Ureter (tissue), 1 donor: Measurements from ENCODE around the gene CWC22. TPM values are rescaled to one million over a fixed set of nuclear protein-coding genes. Genes with fewer than 3 reads are reported as not detected.
"Not testable (repeated sequence)": the region's sequence is repeated elsewhere in the genome, so short reads cannot be mapped to it uniquely, and the experiment has no call there.

Experiments used
- DNase-seq: peaks from one replicate; pipeline ENCODE4 v3.0.0-alpha.2; 2020; ENCODE audit warnings: low spot score
- total RNA-seq: library from RNA; stranded (reverse); gene quantifications from one replicate; pipeline ENCODE4 v1.2.4, GENCODE V29; 2023
- donor health status: DM: yes; HTN: yes; CAD: no.

The CWC22 gene
- total RNA-seq = 22.3 TPM

DNA sequence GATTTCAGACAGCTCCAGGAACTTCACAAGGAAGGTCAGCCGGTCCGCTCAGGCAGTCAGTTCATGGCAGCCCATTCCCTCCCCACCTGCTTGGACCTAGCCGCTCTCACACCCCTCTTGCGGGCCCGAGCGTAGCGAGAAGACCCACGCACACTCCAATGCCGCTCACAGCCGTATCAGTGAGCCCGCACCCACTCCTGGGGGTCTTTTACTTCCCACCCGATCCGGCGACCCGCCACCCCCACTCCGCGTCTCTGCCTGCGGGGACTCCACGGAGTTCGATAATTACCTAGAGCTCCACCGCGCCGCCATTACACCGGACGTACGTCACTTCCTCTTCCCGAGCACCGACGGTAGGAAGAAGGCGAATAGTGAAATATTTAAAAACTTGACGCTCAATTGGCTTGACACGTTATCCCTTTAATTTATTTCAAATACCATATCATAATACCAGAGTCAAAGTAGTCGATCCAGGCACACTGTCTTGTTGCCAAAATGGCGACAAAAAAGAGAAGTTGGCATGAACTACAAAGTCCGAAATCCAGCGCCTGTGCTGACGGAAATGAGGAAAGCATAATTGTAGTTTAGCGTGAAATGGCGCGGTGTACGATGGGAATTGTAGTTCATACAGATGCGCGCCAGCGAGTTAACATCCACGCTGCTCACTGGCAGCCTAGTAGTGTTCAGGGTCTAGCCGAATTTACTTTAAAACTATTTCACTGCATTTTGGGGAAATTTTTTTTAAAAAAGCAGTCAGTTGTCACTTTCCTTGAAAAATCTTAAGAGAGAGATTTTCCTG is at the start of gene CWC22:
CWC22 (minus strand) TSS at position 517 of the 799 bp plus-strand sequence. CDS start 13,956 bp downstream, outside the sequence.
- DNase-seq = peak; percentile 89

DNA sequence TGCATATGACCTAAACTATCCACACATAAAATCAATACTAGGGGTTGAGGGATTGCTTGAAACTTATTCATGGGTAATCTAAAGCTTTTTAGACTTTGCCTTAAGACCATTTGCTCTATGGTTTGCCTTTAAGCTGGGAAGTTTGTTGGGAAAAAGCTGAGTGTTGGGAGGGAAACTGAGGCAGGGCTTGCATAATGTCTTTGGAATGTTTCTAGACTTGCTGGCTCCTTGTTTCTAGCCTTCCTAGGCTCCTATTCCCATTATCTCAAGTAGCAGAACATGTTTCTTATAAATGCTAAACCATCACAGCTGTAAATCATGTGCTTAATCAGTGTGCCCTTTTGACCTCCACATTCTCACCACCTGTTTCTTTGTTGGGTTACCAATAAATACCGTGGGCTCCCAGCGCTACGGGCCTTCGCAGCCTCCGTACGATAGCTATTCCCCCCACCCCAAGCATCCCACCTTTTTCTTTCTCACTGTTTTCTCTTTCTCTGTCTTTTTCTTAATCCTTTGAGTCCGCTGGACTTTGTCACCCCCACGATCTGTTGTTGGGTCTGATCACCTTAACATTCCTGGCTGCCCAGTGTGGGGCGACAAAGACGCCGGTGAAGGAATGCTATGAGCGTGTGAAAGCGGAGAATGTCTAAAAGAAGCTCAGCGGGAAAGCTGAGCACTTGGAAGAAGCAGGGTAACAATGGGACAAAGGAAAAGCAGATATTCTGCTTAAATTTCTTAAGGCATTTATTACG is 49.4 kb upstream of the CWC22 start:
- no peak for DNase-seq

DNA sequence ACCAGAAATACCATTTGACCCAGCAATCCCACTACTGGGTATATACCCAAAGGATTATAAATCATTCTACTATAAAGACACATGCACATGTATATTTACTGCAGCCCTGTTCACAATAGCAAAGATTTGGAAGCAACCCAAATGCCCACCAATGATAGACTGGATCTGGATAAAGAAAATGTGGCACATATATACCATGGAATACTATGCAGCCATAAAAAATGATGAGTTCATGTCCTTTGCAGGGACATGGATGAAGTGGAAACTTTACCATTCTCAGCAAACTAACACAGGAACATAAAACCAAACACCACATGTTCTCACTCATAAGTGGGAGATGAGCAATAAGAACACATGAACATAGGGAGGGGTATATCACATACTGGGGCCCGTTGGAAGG is 47.5 kb upstream of the CWC22 start:
- not testable (repeated sequence) for DNase-seq

DNA sequence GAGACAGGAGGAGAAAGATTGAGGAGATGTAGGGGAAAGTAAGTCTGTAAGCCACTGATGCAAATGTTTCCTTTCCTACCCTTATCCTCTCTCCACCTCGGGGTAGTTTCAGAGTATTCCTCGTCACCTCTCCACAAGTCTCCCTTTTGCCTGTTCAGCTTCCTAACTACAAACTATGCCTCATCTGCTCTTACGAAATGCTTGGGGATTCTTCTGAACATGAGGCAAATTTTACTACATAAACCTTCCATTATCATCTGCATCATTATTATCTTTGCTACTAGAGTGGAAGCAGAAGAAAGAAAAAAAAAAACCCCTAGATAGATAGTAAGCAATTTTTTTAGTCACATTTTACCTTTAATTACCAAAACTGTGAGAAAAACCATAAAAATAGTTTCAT is 43.1 kb upstream of the CWC22 start:
- DNase-seq = no peak

DNA sequence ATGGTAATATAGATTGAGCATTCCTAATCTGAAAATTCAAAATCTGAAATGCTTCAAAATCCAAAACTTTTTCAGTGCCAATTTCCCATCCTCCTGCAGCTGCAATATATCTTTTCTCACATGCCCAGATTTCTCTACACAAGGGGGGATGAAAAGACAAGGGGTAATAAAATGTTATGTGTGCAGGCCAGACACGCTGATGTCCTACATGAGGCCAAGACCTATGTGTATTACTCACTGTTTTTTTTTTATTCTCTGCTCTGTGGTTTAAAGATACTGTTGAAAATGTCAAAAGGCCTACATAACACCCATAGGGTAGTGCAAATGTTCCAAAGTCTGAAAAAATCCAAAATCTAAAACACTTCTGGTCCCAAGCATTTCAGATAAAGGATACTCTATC is 41.2 kb upstream of the CWC22 start:
- no peak for DNase-seq

DNA sequence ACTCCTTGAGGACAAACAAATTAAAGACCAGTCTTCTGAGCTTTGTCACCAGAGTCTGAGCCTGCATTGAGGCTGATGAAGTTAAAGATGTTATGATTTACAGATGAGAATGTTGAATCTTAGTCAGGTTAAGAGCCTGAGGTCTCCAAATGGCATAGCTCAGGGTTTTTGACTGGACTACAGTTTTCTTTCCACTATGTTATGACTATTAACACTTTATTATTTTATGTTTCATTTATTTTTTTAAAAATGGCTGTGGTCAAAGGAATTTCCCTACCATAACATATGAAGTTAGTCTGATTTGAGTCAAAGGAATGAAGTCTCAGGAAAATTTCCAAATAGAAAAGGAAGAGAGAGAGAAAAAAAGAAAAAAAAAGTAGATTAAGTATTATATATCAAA is 39.7 kb upstream of the CWC22 start:
- no peak for DNase-seq

DNA sequence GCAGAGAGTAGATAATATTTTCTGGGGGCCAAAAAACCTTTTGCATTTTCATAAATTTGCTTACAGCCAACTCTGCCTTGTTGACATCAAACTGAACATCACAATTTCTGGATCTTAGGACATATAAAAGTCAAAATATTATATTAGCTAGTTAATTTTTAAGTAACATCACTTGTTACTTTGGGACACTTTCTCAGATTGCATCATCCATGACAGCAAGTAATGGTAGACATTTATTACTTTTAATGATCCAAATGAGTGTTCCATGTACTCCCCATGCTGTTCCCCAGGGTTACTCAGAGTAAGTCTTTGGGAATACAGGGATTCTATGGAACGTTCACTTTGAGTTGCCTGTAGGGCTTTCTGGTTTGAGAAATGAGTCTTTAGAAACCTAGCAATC is 39.1 kb upstream of the CWC22 start:
- DNase-seq = no peak

DNA sequence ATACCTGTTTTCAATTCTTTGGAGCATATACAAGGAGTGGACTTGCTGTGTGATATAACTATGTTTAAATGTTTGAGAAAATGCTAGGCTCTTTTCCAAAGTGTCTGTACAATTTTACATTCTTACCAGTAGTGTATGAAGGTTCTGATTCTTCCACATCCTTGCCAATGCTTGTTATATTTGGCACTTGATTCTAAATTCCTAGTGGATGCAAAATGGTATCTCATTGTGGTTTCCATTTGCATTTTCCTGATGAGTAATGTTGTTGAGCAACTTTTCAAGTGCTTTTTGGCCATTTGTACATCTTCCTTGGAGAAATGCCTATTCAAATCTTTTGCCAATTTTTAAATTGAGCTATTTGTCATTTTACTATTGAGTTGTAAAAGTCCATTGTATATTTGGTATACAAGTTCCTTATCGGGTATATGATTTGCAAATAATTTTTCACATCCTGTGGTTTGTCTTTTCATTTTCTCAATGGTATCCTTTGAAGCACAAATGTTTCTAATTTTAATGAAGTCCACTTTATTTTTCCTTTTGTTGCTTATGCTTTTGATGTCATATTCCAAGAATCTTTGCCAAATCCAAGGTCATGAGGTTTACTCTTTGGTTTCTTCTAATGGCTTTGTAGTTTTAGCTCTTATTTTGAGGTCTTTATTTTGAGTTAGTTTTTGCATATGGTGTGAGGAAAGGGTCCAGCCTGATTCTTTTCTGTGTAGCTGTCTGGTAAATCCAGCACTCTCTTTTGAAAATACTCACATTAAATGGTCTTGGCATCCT is 33.2 kb upstream of the CWC22 start:
- DNase-seq = no peak

DNA sequence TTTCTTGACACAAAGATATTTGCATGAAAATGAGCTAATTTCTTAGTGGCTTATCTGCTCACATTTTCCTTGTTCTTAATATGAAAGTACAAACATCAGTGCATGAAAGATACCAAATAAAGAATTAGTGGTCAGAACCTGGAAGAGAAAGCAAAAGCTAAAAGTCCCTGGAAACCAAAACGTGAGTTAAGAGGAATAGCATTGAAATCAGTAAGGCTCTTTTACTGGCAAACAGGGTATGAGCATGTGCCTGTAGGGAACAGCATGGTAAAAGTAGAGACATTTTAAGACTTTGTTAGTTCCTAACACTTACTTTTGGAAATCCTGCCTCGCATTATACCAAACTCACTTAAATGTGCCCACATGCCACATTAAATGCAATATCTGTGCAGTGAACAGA is 31.9 kb upstream of the CWC22 start:
- no peak for DNase-seq

DNA sequence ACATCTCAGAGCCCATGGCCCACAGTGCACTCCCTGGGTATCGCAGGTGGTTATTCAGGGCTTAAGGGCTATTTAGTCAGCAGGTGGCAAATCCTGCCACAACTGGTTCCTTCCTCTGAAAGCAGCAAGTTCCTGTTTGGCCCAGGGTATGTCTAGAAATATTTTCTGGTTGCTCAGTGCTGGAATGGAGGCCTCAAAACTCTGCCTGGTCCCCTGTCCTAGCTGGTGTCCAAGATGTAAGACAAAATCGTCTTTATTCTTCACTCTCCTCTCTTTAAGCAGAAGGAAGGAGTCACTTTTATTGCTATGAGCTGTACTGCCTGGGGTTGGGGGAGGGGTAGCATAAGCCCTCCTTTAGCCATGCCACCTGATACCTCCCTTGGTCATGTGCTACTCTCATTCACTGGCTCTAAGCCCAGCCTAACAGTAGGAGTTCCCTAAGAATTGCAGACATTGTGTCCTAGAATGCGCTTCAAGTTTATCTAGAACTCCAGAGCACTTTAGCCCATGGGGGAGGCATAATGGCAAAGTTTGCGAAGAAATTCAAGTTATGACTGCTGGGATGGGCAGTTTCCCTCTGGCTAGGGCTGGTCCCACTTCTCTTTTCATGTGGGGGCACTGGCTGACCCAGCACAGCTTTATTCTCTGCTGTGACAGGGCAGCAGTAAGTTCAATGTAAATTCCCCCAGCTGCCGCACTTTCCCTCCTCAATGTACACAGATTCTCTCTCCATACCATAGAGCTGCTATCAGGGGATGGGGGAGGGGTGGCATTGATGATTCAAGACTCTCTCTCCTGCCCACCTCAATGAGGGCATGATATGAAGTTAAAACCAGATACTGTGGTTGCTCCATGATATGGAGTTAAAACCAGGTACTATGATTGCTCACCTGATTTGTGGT is 27.1 kb upstream of the CWC22 start:
- no peak for DNase-seq

DNA sequence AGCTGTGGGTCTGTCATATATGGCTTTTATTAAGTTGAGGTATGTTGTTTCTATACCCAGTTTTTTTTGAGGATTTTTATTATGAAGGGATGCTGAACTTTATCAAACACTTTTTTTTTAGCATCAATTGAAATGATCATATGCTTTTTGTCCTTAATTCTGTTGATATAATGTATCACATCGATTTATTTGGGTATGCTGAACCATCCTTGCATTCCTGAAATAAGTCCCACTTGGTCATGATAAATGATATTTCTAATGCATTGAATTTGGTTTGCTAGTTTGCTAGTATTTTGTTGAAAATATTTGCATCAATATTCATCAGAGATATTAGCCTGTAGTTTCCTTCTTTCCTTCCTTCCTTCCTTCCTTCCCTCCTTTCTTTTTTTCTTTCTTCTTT is 22.5 kb upstream of the CWC22 start:
- DNase-seq = no peak

DNA sequence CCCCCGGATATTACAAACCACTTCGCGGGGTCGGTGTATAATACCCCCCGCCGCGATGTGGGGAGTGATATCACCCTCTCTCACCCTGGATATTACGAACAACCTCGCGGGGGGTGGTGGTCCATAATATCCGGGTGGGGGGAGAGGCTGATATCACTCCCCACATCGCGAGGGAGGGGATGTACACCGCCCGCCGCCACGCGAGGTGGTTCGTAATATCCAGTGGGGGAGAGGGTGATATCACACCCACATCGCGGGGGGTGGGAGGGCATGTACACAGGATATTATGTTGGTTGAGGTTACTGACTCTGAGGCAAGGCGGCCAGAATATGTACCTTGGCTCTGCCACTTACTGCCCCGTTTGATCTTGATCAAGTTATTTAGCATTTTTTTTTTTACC is 14.8 kb upstream of the CWC22 start:
- no peak for DNase-seq

DNA sequence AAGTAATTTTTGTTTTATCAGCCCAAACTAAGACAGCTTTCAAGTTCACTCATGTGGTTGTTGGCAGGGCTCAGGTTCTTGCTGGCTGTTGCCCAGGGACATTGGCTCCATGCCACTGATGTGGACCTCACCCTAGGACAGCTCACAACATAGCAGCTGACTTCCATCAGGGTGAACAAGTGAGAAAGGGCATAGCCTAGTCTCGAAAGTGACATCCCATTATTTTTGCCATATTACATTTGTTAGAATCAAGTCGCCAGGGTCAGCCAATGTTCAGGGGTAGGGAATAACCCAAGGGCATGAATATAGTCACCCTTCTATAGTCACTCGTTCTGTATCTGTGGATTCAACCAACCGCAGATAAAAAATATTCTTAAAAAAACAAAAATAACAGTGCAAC is 10.7 kb upstream of the CWC22 start:
- DNase-seq = no peak

DNA sequence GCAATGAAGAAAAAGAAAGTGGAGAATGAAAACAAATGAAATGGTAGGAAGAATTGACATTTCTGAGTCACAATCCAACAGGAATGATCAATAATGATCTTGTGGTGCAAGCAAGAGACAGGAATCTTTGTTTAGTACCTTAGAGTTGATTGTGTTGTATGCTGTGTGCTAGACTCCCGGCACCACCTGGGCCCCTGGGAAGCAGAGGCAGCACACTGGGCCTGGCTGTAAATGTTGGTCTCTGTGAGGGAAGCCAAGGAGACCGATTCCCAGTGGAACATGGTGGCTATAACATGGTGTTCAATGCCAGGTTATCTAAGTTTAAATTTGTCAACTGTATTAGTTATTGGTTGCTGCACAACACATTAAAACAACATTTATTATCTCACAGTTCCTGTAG is 9.8 kb upstream of the CWC22 start:
- DNase-seq = no peak

DNA sequence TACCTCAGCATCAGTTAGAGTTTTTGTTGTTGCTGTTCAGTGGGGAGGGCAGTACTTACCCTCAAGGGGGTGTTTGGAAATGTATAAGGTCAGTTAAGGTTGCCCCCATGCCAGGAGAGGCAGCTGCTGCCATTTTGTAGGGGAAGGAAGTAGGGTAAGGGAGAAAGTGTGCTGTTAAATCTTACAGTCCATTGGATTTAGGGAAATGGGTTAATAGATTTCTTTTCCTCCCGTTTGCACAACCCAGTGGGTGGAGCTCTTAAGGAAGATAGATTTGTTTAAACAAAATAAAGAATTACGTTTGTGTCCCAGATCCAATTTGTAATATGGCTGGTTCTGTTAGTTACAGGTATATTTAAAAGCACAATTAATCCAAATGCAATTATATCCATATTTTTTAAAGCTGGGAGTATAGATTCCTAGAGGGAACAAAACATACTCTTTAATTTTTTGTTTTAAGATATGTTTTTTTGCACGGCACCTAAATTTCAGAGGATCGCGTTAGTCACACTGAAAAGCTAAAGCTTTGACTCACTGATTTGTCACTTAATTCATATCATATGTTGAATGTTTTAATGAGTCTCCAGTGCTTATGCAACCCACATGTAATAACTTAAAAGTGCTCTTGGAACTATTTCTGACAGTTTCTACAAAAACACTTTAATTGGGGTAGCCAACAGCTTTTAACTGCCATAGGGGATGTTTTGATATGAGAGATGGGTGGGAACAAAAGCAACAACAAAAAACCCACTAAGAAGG is 9.0 kb upstream of the CWC22 start:
- no peak for DNase-seq

DNA sequence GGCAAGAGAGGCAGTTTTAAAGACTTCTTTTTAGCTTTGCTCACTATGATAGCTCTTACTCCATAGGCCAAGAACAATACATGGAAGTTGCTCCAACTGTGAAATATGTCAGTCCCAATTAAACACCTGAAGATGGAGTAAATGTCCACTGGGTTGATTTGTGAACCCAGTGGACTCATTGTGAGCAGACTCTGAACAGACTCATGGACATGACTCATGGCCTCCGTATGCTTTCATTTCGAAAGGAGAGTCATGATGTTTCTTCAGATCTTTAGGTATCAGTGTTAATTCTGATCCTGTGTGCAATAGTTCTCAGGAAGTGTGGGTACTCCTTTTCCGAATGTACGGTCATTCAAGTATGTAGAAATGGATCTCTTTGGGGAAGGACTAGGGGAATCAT is 5.4 kb upstream of the CWC22 start:
- DNase-seq = no peak

DNA sequence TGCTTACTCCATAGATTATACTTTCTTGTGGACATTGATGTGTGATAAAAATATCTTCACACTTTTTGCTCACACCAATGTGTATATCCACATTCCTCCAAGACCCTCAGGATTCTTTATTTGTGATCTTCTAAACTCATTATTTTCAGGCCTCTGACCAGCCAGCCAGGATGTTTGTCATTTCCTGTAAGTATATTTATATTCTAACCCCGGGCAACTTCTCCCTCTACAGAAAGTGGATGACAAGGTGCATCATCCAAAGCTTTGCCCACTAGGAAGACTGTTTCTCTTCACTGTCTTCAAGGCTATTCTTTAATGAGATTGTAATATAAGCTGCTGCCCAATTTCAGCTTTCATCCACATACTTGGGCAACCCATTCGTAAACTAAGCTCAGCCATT is 3.6 kb upstream of the CWC22 start:
- DNase-seq = no peak

DNA sequence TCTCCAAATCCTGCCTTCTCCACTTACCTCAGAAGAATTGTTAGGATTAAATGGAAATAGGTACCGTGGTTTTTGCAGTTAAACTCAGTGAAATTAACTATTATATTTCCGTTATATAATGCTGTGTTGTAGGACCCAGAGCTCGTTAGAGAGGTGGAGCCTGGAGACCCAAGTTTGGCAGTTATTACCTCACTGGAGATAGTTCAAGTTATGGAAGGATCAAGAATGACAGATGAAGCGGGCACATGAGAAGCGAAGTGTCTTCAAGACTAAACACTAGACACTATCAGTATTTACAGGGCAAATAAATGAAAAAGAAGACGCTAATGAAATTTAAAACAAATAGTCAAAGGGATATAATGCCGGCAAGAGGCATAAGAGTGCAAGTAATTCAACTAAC is 866 bp downstream of the CWC22 start:
- no peak for DNase-seq

DNA sequence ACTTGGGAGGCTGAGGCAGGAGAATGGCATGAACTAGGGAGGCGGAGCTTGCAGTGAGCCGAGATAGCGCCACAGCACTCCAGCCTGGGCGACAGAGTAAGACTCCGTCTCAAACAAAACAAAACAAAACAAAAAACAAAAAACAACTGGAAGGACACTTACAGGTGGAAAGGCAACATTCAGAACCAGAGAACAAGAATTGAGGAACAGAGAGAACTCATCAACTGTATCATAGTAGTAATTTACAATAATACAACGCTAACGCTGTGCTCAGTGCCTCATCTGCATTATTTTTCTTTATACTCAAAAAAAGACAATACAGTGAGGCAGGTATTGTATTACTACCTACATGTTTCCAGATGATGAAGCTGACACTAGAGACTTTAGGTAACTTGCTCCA is 1.6 kb downstream of the CWC22 start:
- DNase-seq = not testable (repeated sequence)

DNA sequence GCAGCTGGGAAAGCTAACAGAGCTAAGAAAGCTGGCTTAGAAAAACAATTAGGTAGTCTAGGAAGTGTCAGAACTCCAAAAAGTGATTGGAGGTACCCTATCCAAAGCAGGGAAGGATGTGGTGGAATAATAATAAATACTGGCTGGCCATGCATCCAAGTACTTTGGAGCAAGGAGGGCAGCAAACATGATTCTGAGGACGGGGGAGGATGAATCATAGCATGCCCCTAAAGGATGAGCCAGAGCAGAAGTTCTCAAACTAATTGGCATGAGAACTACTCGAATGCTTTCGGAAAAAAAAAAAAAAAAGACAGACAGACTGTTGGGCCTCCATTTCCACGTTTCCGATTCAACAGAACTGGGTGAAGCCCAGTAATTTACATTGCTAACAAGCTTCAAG is 2.4 kb downstream of the CWC22 start:
- no peak for DNase-seq

DNA sequence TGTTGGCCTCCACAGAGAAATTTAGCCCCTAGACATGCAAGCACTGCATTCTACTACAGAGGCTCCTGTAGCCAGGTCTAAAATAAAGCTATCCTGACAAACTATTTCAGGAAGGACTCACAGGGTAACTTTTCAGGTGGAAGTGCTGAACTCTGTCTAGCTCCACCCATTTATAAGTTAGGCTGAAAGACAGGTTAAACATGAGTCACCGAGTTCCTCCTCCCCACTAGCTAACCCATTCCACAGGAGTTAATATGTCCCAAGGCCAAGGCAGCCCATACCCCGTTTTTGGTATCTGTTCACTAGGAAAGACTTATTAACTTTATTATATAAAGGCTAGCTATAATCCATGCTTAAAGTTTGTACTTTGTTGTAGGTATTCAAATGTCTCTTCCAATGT is 3.5 kb downstream of the CWC22 start:
- no peak for DNase-seq
